ENCODE measurements around the gene SERPINA1. TPM values are rescaled to one million over a fixed set of nuclear protein-coding genes. Genes with fewer than 3 reads are reported as not detected.

The SERPINA1 gene
- polyA plus RNA-seq, 2 of the 4 experiments (the other 2 are of a cell fraction): 0.34 to 2.2 TPM

DNA sequence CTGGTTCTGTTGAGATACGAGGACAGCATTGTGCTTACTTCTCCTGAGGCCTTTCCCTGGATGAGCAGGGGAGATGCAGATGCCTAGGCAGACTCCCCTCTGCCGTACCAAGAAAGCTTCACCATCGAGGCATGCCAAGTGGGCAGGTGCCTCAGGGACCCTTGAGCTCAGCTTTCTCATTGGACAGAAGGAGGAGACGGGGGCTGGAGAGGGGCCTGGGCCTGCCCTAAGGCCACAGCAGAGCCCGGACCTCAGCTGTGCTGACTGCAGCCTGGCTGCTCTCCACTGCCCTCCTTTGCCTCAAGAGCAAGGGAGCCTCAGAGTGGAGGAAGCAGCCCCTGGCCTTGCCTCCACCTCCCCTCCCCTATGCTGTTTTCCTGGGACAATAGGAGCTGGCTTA is 23.4 kb downstream of the SERPINA1 start:
- ATAC-seq (no peak), FAIRE-seq (no peak), DNase-seq (ENCODE audit: low read depth in 1 of 2, low spot score in 1 of 2) (no peak)
- Histone ChIP-seq H3K4me1 (no peaks in the 10 kb centered on the region), H3K4me3 (no peak overlapping the region), H3K27ac (no peak overlapping the region), H3K4me2 (no peak overlapping the region), H3K9me3 (no peaks in the 10 kb centered on the region)
- POLR2A ChIA-PET: no interaction called here
- no peak for TF ChIP-seq RFX5 (IDR thresholded peaks at IDR 0.05)
- TF ChIP-seq, protein P1, sequence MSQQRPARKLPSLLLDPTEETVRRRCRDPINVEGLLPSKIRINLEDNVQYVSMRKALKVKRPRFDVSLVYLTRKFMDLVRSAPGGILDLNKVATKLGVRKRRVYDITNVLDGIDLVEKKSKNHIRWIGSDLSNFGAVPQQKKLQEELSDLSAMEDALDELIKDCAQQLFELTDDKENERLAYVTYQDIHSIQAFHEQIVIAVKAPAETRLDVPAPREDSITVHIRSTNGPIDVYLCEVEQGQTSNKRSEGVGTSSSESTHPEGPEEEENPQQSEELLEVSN (IDR thresholded peaks at IDR 0.05; ENCODE audit: borderline replicate concordance, low read depth): no peak
- no peak for TF ChIP-seq HOXB5 (CRISPR knock-in tag; IDR thresholded peaks at IDR 0.05)
- TF ChIP-seq GATA3 (IDR thresholded peaks at IDR 0.05; ENCODE audit: borderline replicate concordance): no peak
- WGBS (ENCODE audit: missing lambda C conversion rate): 26% methylated on average over 5 of the region's 5 CpGs
- CTCF ChIA-PET: interaction anchor here (1.3 kb wide), 1 partner anchor 8 kb away, joined by 3 read pairs; no protein-coding TSS in a partner anchor

DNA sequence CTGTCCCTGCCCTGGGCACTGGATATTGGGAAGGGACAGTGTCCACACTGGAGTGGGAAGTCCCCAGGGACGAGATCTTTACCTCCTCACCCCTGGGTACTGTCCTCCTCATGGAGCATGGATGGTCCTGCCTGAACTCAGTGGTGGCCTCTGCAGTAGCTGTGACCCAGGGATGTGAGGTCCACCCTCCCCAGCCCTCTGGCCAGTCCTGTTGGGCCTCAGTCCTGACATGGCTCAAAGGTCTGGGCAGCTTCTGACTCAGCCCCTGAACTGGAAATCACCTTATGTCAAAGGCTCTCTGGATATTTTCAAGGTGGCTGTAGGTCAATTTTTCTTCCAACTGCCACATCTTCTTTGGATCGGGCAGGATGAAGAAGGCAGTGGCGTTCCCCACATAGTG is 24.4 kb downstream of the SERPINA1 start:
- FAIRE-seq (no peak), ATAC-seq (no peak), DNase-seq (ENCODE audit: low read depth in 1 of 2, low spot score in 1 of 2) (no peak)
- ChIA-PET CTCF (no interaction called here), POLR2A (no interaction called here)
- Histone ChIP-seq H3K4me2 (no peak overlapping the region), H3K4me1 (no peaks in the 10 kb centered on the region), H3K4me3 (no peak overlapping the region), H3K9me3 (no peaks in the 10 kb centered on the region), H3K27ac (no peak overlapping the region)
- TF ChIP-seq RAD21 (conservative IDR thresholded peaks at IDR 0.05 in 1 of 2, IDR thresholded peaks at IDR 0.05 in 1 of 2) (no peak), CBX2 (IDR thresholded peaks at IDR 0.05; ENCODE audit: borderline replicate concordance, low read depth) (no peak), USF2 (IDR thresholded peaks at IDR 0.05) (no peak), ESRRA (IDR thresholded peaks at IDR 0.05; ENCODE audit: borderline replicate concordance, low read length) (no peak), RNF2 (IDR thresholded peaks at IDR 0.05; ENCODE audit: borderline replicate concordance, low read depth) (no peak), MAFK (IDR thresholded peaks at IDR 0.05; ENCODE audit: partially characterized antibody) (no peak), REST (IDR thresholded peaks at IDR 0.05) (no peak), HMGXB4 (CRISPR knock-in tag; IDR thresholded peaks at IDR 0.05; ENCODE audit: borderline replicate concordance) (no peak), EHF (CRISPR knock-in tag; IDR thresholded peaks at IDR 0.05) (no peak), SREBF2 (IDR thresholded peaks at IDR 0.05) (no peak), FOXS1 (CRISPR knock-in tag; IDR thresholded peaks at IDR 0.05) (no peak), BHLHE40 (IDR thresholded peaks at IDR 0.05; ENCODE audit: low read depth, low read length) (no peak), HOXB13 (CRISPR knock-in tag; IDR thresholded peaks at IDR 0.05; ENCODE audit: low read depth) (no peak), HEYL (CRISPR knock-in tag; IDR thresholded peaks at IDR 0.05) (no peak), PBX3 (IDR thresholded peaks at IDR 0.05) (no peak)
- TF ChIP-seq, protein P2, sequence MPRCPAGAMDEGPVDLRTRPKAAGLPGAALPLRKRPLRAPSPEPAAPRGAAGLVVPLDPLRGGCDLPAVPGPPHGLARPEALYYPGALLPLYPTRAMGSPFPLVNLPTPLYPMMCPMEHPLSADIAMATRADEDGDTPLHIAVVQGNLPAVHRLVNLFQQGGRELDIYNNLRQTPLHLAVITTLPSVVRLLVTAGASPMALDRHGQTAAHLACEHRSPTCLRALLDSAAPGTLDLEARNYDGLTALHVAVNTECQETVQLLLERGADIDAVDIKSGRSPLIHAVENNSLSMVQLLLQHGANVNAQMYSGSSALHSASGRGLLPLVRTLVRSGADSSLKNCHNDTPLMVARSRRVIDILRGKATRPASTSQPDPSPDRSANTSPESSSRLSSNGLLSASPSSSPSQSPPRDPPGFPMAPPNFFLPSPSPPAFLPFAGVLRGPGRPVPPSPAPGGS (IDR thresholded peaks at IDR 0.05): no peak
- 60% methylated on average over 2 of the region's 3 CpGs for WGBS (ENCODE audit: missing lambda C conversion rate)

Data from A549 (cell line).